MG63 (cell line): ENCODE measurements around the gene INS. TPM values are rescaled to one million over a fixed set of nuclear protein-coding genes. Genes with fewer than 3 reads are reported as not detected.

Experiments used
- DNase-seq: peaks from one replicate; pipeline ENCODE4 v3.0.0-alpha.2; 2020
- H3K27me3 ChIP-seq: fragments of 250-450 bp; sonication (Bioruptor Pico); 2 replicates; pipeline ENCODE4 v1.5.1; 2020; ENCODE audit warnings: mild to moderate bottlenecking, moderate library complexity
- H3K36me3 ChIP-seq: fragments of 250-450 bp; sonication (Bioruptor Pico); 2 replicates; pipeline ENCODE4 v1.5.1; 2020; ENCODE audit warnings: mild to moderate bottlenecking, moderate library complexity
- H3K4me3 ChIP-seq: fragments of 250-450 bp; sonication (Bioruptor Pico); 2 replicates; pipeline ENCODE4 v1.5.1; 2020; ENCODE audit warnings: mild to moderate bottlenecking, moderate library complexity
- H3K9me3 ChIP-seq: fragments of 250-450 bp; sonication (Bioruptor Pico); 2 replicates; pipeline ENCODE4 v1.5.1; 2020; ENCODE audit warnings: mild to moderate bottlenecking, moderate library complexity
- total RNA-seq: library from RNA; depleted of rRNA; stranded (reverse); fragments of >200 nt; shearing (Covaris generic); gene quantifications from 2 replicates; pipeline ENCODE4 v1.2.3, GENCODE V29; 2014; ENCODE audit warnings: low replicate concordance; rRNA removed

Gene INS
- total RNA-seq, 1 experiment from 2014 or later, result not detected

DNA sequence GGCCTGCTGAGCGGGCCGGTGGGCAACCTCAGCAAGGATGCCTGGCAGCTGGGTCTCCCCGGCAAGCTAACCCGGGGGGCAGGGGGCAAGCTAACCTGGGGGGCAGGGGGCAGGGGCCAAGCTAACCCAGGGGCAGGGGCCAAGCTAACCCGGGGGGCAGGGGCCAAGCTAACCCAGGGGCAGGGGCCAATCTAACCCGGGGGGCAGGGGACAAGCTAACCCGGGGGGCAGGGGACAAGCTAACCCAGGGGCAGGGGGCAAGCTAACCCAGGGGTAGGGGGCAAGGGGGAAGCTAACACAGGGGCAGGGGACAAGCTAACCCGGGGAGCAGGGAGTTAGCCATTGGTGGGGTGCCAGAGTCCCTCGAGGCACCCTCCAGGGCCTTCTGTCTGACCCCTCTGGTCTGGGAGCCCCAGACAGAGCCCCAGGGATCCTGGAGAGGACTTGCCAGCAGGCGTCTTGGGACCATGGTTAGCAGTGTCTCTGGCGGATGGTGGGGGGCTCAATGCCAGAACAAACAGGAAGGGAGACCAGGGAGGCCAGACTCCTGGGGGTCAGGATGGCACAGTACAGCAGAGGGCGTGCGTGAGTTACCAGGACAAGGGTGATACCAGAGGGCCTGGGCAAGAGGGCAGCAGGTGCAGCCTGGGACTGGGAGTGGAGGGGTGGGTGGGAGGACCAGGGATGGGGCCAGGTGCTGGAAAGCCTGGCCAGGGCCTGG, 37.9 kb downstream of the INS start:
- DNase-seq, result no peak
- no peaks in the 10 kb centered on the region for H3K36me3 ChIP-seq
- H3K4me3 ChIP-seq, result no peak overlapping the region
- H3K27me3 ChIP-seq, result no peaks in the 10 kb centered on the region; the same call in 1 of the 2 replicates
- no peaks in the 10 kb centered on the region for H3K9me3 ChIP-seq

DNA sequence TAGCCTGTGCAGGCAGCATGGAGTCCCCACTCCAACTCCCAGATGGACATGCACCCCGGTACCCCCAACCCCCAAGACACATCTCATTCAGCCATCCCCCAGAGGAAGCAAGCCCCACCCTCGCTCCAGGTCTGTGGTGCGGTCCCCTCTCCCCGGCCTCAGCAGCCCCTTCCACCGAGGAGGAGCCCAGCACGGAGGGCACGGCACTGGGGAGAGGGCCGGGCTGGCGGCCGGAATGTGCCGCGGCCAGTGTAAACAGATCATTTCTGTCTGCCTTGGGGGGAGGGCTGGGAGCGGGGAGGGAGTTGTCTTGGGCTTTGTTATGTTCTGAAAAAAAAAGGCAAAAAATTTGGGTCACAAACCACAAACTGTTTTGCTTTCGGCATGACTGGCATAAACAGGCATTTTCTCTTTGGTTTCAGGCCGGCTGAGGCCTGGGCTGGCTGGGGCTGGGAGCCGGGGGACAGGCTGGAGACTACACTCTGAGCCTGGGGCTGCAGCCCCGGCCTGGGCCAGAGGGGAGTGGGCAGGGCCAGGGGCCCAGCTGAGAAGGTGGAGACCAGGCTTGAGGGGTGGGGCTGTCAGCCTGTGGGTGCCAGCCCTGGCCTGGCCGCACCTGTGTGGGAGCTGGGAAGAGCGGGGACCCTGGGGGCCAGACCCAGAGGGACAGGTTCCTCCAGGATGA, 38.6 kb downstream of the INS start:
- Histone ChIP-seq H3K4me3 (no peak overlapping the region), H3K9me3 (peaks cover 2% of the 10 kb centered on the region), H3K36me3 (no peaks in the 10 kb centered on the region), H3K27me3 (no peaks in the 10 kb centered on the region; the same call in 1 of the 2 replicates)
- DNase-seq, result no peak

- peaks cover 10% of the 10 kb centered on the region for H3K9me3 ChIP-seq
- DNase-seq, result no peak
- H3K27me3 ChIP-seq, result no peaks in the 10 kb centered on the region; the same call in 1 of the 2 replicates
- H3K4me3 ChIP-seq, result no peak overlapping the region
- H3K36me3 ChIP-seq, result no peaks in the 10 kb centered on the region
Observed at GRCh38 chr11:2121227-2122130, 39.5 kb downstream of the INS start.

- no peak for DNase-seq
- no peaks in the 10 kb centered on the region; the same call in 1 of the 2 replicates for H3K27me3 ChIP-seq
- H3K4me3 ChIP-seq, result no peak overlapping the region
- no peaks in the 10 kb centered on the region for H3K36me3 ChIP-seq
- peaks cover 16% of the 10 kb centered on the region for H3K9me3 ChIP-seq
Observed at GRCh38 chr11:2120359-2121100, 40.5 kb downstream of the INS start.

- DNase-seq, result no peak
- Histone ChIP-seq H3K36me3 (no peaks in the 10 kb centered on the region), H3K9me3 (peaks cover 16% of the 10 kb centered on the region), H3K27me3 (no peaks in the 10 kb centered on the region; the same call in 1 of the 2 replicates), H3K4me3 (no peak overlapping the region)
Observed at GRCh38 chr11:2118677-2119076, 42.3 kb downstream of the INS start.

DNA sequence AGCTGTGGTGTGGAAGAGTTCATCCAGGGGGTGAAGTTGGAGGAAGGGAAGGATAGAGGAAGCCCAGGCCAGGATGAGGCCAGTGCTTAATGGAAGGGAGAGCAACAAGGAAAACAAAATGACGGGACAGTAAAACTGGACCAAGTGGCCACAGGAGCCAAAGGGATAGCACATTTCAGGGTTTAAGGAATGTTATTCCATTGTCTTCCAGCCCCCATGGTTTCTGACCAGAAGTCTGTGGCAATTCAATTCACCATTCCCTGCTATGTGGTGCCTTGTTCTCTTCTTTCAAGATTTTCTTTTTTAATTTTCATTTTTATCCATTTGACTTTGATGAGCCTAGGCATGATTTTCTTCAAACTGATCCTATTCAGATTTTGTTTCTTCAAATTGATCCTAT, 44.3 kb downstream of the INS start:
- no peak for DNase-seq

GRCh38 chr11:2115308-2115707, 45.7 kb downstream of the INS start:
- Histone ChIP-seq H3K9me3 (peaks cover 16% of the 10 kb centered on the region), H3K4me3 (no peak overlapping the region), H3K36me3 (no peaks in the 10 kb centered on the region), H3K27me3 (no peaks in the 10 kb centered on the region; the same call in 1 of the 2 replicates)
- DNase-seq, result no peak

More for the DNA sequence above, 44.3 kb downstream of the INS start:
- H3K36me3 ChIP-seq, result no peaks in the 10 kb centered on the region
- H3K4me3 ChIP-seq, result no peak overlapping the region
- H3K27me3 ChIP-seq, result no peaks in the 10 kb centered on the region; the same call in 1 of the 2 replicates
- peaks cover 16% of the 10 kb centered on the region for H3K9me3 ChIP-seq

- no peak for DNase-seq
- Histone ChIP-seq H3K36me3 (no peaks in the 10 kb centered on the region), H3K9me3 (peaks cover 16% of the 10 kb centered on the region), H3K27me3 (no peaks in the 10 kb centered on the region; the same call in 1 of the 2 replicates), H3K4me3 (no peak overlapping the region)
Observed at GRCh38 chr11:2114430-2115241, 46.4 kb downstream of the INS start.

- H3K4me3 ChIP-seq, result no peak overlapping the region
- no peak for DNase-seq
- no peaks in the 10 kb centered on the region for H3K36me3 ChIP-seq
- H3K9me3 ChIP-seq, result peaks cover 16% of the 10 kb centered on the region
- H3K27me3 ChIP-seq, result no peaks in the 10 kb centered on the region
Observed at GRCh38 chr11:2113776-2114175, 47.2 kb downstream of the INS start.

DNA sequence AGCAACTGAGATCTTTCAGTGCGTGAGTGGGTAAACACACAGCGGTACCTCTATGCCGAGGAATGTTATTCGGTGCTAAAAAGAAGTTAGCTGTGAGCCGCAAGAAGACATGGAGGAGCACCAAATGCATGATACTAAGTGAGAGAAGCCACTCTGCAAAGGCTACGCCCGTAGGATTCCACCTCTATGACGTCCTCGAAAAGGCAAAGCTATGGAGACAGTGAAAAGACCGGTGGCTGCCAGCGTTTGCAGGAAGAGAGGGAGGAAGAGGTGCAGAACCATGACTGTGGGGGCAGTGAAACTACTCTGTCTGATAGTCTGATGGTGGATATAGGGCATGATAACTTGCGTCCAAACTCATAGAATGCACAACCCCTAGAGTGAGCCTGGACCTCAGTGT, 50.5 kb downstream of the INS start:
- no peak for DNase-seq
- H3K36me3 ChIP-seq, result no peaks in the 10 kb centered on the region
- H3K4me3 ChIP-seq, result no peak overlapping the region
- H3K27me3 ChIP-seq, result no peaks in the 10 kb centered on the region
- H3K9me3 ChIP-seq, result no peaks in the 10 kb centered on the region

Other genes with a start within 250 kb of the INS start
- gene TNNT3, start 241.5 kb downstream of the INS start, total RNA-seq, result not detected in 2 replicates
- gene MRPL23, start 213.9 kb downstream of the INS start, total RNA-seq, result 26.6 TPM in 1 of 2 replicates, not detected in the other
- not detected in 2 replicates for gene H19, start 163.4 kb downstream of the INS start, total RNA-seq
- not detected in 2 replicates for gene IGF2, start 21.8 kb downstream of the INS start, total RNA-seq
- not detected in 2 replicates for gene TH, start 10.6 kb upstream of the INS start, total RNA-seq
- gene ASCL2, start 109.4 kb upstream of the INS start, total RNA-seq, result not detected in 2 replicates
- gene C11orf21, start 140.7 kb upstream of the INS start, total RNA-seq, result 8.4 and 18.1 TPM in 2 replicates
- gene TSPAN32, start 140.8 kb upstream of the INS start, total RNA-seq, result 4.3 and 6.0 TPM in 2 replicates
- gene CD81, start 216.1 kb upstream of the INS start, total RNA-seq, result 141 and 182 TPM in 2 replicates
- 58.7 and 90.1 TPM in 2 replicates for gene TSSC4, start 239.5 kb upstream of the INS start, total RNA-seq